COLO829 (cell line): ENCODE data around the gene ARHGEF28.

Experiments used
- DNase-seq: peaks from one replicate; pipeline ENCODE4 v3.0.0; 2012; ENCODE audit warnings: low spot score

ARHGEF28 gene

DNA sequence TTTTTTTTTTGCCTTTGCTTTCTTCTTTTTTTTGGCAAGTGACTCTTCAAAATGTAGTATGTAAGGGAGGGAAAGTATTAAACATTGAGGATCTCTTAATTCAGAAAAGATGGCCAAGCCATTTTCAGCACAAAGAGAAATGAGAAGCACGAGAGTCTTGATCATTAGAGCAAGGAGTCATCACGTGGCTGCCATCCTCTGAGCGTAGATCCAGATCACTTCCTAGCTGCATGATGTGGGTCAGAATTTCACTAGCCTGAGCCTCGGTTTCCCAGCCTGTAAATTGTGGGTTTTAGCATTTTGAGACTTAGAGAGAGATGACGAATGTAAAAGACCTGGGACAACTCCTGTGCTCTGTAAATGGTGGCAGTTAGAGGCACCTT, 312.9 kb downstream of the ARHGEF28 start:
- no peak for DNase-seq

DNA sequence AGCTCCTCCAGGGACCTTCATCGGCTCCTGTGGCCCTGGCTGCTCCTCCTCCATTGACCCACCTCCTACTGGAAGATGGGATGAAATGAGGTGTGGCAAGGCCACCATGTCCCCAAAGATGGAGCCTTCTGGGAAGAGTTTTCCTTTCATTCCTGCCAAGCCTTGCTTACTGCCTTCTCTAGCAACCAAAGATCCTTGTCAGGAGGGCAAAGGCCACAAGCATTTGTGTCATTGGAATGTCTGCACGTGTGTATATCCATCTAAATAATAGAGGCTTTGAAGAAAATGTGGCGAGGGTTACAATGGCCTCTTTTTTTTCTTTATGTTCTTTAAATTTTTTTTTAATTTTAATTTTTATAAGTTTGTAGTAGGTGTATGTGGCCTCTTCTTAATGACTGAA, 313.6 kb downstream of the ARHGEF28 start:
- no peak for DNase-seq

DNA sequence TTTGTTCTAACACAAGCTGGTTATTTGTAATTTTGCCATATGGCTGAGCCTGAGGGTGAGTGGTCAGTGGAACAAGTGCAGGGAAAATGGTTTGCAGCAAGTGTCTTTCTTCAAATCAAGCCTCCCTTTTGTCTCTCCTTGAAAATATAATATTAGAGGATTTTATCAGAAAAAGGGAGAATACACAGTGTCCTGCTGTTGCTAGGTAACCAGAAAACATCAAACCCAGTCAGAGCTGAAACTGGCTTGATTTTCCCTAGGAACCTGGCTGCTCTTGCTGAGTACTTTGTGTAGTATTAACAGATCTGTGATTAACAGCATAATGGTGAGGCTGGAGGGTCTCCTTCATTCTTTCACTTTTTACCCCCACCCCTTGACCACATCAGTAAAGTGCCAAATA, 314.0 kb downstream of the ARHGEF28 start:
- no peak for DNase-seq

DNA sequence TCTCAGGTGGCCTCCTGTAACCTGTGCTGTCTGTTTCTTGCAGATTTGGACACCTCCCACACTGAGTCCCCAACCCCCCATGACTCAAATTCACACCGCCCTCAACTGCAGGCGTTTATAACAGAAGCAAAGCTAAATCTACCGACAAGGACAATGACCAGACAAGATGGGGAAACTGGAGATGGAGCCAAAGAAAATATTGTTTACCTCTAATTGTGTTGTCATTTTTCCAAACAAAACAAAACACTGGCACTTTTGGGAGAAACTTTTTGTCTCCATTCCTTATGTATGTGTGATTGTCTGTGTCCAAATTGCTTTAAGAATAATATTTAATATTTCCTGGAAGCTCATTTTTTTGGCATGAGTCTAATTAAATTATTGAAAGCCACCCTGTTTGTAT, 314.8 kb downstream of the ARHGEF28 start:
- DNase-seq = no peak

DNA sequence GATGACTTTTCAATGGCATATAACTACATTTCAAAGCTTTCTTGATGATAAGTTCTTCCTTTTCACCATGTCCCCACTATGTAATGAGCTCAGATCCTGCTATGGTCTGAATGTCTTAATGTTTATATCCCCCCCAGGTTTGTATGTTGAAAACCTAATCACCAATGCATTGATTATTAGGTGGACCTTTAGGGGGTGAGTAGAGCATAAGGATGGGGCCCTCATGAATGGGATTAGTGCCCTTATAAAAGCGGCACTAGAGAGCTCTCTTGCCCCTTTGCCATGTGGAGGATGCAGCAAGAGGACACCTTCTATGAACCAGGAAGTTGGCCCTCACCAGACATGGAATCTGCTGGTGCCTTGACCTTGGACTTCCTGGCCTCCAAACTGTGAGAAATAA, 316.8 kb downstream of the ARHGEF28 start:
- DNase-seq = no peak

DNA sequence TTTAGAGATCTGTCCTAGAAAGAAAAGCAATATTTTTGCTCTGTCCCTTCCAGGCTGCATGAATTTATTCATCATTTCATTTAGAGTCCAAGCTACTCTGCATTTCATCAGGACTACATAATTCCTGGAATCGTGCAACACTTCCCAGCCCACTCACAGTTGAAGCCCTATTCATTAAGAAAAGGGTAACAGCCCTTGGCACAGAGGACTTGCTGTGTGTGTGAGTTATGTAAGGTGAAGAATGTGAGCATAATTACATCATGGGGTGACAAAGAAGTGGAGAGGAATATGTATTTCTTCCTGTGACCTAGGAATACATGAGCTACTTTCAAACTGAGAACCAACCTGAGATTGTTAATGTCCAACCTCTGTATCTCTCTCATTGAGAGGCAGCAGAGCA, 317.4 kb downstream of the ARHGEF28 start:
- DNase-seq = no peak

DNA sequence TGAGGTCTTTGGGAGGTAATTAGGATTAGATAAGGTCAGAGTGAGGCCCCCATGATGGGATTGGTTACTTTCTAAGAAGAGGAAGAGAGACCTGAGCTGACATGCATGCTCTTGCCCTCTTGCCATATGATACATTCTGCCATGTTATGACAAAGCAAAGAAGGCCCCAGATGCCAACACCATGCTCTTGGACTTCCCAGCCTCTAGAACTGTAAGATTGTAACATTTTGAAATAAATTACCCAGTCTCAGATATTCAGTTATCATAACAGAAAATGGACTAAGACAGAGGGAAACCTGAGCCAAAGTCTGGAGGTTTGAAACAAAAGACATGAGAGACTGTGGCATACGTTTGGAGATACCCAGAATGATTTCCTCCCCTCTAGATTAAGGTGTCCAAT, 318.6 kb downstream of the ARHGEF28 start:
- DNase-seq = no peak

DNA sequence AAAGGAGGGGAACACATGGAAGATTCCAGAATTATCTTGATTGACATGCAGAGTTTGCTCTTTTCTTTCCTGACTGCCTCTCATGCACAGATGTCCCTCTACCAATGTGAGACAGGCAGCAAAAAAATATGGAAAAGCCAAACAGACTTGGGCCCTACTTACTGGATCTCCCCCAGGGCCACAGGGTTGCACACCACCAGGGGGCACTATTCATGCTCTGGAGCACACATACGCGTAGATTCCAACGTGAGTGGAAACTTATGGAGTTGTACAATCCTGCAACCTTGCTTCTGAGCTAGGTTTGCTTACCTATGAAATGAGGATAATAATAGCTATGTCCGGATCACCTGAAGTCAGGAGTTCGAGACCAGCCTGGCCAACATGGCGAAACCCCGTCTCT, 319.5 kb downstream of the ARHGEF28 start:
- DNase-seq = no peak

DNA sequence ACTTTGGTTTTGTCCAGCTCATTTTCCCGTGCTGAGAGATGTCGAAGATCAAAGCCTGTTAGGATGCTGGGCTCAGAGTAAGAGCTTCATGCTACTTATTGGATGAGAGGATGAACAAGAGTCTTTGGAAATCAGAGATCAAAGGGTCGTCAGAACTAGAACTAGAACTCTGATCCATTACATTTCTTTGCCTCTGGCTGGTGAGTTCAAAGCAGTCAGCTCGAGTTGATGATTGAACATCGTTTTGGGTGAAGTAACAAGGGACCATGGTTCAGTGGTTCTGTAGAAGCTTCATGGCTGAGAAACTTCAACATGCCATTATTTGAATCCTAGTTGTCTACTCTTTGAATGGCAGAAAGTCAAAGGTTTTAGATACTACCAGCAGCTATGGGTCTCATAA, 320.3 kb downstream of the ARHGEF28 start:
- no peak for DNase-seq

DNA sequence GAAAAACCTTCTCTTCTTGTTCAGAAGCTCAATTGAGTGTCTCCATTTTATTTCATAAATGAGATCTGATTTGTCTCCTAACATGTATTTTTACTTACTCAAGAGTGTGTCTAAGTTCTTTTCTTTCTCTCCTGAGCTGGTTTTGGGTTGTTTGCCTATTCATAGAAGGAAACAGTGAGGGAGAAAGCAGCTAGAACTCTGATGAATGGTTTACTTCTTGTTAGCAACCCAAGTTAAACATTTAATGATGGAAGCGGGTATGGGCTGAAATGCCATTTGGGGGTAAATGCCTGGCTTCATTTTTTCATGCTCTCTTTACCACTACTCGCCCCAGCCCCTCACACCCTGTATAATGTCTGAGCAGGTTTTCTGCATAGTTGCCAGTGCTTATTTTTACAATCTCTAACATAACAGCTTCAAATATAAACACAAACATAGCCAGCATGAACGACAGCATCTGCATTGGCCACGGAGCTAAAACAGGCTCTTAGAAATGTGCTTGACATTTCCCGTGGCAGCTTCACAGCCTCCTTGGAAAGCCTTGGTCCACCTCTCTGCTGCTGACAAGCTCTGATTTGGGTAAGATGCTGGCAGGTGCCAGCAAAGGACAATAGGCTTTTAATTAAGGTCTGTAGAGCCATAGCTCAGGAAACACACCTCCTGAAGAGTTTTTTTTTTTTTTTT, 321.1 kb downstream of the ARHGEF28 start:
- DNase-seq = no peak

DNA sequence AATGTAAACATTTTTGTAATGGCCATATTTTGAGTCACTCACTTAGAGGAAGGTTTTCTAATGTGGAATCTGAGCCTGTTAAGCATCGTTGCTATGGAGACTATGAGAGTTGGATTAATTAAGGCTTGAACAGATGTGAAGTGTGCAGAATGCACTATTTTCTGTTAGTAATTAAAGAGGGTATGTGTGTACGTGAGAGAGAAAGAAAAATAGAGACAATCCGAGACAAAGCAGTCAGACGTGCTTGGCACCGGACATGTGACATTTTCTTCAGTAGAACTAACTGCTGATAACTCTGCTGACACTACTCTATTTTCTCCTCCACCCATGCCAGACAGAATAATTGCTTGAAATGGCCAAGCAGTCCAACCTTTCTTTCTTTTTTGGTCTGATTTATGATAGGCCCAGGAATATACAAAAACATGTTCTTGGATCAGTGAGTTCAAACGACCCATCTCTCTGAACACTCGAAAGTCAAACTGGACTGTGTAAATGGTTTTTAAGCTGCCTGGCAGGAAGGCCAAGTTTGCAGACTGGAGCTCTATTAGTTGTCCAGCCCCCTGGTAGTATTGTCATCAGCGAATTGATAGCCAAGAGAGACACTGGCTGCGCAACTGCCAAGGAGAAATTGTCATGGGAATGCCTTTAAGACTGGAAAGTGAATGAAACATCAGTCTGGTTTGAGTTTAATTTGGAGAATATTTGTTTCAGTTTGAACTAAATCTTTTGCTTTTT, 322.1 kb downstream of the ARHGEF28 start:
- DNase-seq = no peak

DNA sequence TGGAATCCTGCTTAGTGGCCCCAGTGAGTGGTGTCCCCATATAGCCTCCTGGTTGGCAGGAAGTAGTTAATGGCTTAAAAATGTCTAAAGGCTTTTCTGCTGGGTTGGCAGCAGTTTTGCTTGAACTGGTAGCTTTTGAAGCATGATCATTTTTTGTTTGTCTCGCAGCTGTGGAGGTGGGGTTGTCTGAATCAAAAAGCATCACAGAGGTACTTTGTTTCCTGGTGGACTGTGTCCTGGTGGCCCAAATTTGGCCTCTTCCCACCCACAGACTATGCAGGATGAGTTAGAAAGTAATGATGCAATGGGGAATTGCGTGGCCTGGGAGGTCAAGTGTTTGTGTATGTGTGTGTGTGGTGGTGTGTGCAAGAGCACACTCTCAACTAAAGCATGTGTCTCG, 322.7 kb downstream of the ARHGEF28 start:
- peak; percentile 52 for DNase-seq

DNA sequence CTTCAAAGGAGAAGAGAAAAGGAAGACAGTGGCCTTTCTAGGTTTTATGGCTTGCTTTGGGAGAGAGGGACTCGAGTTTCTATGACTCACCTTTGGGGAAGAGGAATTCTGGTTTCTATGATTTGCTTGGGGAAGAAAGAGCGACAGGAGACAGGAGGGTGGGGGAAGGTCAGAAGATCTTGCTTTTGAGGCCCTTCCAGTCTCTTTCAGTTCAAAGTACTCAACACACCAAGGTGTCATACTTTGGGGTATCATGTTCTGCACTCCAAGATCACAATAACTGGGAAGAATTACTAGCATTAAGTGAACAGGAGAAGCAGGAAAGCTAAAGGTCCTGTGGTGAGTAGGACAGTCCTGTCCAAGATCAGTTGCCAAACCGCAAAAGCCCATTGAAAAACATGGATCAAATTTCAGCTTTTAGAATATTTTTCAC, 324.5 kb downstream of the ARHGEF28 start:
- no peak for DNase-seq

DNA sequence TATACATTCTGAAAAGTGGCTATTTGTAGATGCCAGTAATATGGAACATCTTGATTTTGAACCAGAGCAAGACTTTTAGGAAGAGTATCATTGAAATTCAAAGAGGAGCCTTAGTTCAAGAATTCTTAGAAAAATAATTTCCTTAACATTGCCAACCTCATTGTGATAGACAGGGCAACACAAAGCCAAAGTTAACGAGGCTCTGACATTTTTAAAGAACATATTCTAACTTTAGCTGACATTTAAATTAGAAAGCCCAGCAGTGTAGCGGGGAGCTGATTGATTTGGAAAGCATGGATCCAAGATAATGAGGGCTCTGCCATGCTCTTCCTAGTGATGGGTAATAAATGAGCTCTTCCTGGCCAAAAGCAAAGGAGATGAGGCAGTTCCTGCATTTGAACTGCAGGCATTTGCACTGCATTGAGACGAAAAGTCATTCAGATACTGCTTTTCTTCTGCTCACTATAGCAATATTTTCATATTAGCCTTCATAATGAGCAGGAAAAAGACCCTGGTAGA, 325.0 kb downstream of the ARHGEF28 start:
- DNase-seq = no peak

DNA sequence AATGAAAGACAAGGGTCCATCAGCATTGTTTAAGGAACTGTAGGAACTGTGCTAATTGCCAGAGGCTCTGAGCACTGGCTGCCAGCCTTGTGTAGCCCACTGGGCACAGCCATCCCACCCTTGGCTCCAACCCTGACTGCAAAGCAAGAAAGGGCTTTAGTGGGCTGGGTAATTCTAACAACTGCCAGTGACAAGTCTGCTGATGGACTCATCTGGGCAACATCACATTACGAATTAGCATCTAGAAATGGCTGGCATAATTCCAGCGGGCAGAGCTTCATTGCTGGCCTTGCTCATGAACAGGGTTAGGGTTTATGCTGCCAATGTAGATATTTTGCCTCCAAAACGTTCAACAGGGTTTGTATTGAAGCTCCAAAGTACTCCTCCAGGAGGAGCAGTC, 326.9 kb downstream of the ARHGEF28 start:
- no peak for DNase-seq

DNA sequence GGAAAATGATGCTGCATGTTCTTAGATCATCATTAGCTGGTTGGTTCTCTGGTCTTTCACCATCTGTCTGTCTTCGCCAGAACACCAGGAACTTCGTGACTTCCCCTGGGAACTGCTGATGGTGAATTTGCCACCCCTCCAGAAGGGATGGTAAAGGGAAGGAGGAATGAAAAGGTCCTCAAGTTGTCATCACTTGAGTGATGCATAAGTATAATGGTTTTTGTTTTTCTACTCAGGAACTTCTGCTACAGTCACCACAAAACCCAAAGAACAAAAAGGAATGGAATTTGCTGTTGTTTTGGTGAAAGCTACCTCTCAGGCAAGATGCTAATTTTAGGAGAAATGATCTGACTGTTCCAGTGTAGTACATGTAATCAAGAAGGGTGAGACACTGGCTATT, 328.4 kb downstream of the ARHGEF28 start:
- DNase-seq = no peak

DNA sequence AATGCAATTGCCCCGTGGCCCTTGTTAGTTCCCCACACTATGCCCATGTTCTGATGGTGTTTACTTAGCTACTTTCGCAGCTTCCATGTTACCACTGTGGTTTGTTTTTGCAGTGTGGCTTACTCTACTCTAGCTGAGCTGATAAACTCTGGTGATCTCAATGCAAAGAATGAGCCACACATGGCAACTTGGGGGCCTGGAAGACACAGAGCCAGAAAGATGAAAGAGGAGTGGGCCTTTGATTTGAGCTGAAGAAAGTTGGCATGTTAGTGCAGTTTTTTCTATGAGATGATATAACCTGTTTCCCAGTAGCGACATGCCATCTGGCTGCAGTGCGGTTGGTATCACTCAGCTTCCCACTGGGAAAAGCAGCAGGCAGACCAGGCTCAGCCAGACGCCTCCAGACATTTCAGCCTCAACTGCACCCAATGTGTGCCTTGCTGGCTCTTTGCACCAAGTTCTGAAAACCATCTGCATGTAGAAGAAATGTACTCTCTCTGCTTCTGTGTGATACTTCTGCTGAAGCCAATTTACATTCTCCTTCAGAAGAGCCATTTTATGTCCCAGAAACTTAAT, 329.4 kb downstream of the ARHGEF28 start:
- DNase-seq = no peak

DNA sequence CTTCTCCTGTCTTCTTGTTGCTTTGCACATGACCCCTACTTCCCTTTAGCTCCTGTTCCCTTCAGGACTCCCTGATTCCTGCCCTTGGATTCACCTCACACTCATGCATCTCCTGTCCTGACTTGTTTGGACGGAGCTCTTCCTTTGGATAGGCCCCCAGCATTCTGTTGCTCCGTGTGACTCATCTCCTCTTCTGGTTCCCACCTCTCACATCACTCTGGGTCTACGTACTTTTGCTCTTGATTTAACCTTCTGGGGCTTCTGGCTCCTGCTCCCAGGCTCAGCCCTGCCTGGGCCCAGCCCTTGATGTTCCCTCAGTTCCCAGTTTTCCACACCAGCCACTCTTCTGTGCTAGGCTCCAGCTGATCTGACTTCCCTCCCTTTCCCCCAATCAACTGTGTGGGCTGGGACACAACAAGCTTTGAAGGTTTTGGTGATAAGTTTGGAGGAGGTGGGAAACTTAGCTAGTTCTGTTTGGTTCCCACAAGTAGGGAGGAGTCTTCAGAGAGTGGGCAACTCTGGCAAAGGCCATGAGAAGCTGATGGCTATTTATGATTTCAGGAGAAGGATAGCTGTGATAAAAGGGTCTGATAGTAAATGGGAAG, 331.5 kb downstream of the ARHGEF28 start:
- DNase-seq = no peak

DNA sequence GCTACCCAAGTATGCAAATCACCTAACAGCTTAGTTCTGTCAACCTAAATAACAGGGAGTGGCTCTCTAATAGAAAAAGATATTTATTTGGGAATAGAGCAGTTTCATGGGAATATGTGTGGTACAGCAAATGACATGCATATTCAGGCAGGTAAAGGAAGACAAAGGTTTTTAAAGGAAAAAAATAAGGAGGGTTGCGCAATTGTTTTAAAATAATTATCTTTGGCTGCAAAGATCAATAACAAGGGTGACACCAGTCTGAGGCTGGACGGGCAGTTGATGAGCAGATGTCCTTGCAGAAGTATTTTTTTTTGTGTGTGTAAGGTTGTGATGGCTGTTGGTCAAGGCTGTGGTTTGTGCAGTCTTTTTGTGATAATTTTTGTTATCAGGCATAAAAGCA, 332.0 kb downstream of the ARHGEF28 start:
- DNase-seq = no peak

DNA sequence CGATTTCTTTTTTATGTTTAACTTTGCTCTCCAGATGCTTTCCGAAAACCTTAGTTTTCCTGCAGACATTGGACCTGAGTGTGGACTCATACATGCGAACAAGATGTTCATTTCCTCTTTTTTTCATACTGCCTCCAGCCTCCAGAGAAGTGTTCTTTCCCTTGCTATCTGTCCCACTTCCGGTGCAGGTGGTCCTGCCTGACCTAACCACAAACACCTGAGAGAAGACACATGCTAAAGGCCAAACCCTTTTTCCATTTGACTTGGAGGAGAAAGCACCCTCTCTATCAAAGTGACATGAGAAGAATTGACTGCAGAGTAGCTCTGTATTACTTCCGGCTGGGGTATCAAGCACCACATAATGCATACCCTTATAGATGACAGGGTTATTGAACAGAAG, 334.0 kb downstream of the ARHGEF28 start:
- DNase-seq = no peak

DNA sequence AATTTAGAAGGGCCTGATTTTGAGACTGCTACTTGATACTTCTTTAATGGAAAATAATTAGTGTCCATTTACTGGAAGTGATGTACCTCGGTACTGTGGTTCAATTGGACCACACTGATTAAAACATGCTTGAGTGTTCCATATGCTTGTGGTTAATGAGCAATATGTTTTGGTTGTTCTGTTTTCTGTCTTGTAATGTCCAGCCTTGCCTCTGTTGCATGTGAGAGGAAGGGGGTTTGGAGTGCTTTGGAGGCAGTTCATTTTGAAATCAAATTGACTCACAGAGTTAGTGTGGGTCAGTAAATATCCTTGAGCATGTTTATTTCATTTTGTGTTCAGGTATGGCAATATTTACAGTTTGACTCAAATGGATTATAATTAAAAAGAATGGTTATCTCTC, 334.4 kb downstream of the ARHGEF28 start:
- DNase-seq = no peak

DNA sequence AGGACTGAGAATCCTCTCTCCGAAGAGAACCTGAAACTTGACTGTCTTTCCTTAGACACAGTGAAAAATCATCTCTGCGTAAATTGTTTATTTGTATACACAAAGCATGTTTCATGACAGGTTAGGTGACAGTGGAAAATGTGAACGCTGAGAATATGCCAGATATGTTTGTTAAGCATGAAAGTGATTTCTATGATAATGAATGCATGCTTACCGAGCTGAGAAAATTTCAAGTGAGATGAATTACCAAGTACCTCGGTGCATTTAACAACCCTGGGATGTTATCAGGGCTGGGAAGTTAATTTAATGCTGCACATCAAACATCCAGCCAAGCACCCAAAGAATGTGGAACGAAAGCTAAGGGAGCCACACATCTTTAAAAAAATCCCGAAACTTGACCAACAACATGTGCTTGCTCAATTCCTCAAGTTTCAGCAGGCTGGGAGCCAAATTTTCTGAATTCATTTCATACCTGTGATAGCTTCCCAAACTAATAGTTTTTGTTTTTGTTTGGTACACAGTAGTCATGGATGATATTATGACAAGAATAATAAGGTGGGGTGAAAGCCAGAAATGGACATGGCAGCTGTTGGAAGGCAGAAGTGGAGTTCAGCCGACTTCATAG, 336.9 kb downstream of the ARHGEF28 start:
- DNase-seq = no peak
